Omental fat pad (tissue), 4 donors: ENCODE measurements around the gene EVPL. TPM values are rescaled to one million over a fixed set of nuclear protein-coding genes. Genes with fewer than 3 reads are reported as not detected.
A peak's percentile ranks its signal among the peaks of the same experiment; 100 is the strongest.

Experiments used
- ATAC-seq: fragments of 150-250 bp; one replicate; pipeline ENCODE4 v1.9.1; 2016; ENCODE audit warnings: mild to moderate bottlenecking, moderate library complexity; ENCODE audit not compliant: low FRiP score
- DNase-seq: peaks from one replicate; pipeline ENCODE4 v3.0.0-alpha.2; 2019; ENCODE audit warnings: low spot score
- CTCF ChIP-seq, 3 donors: fragments of 450-650 bp; IDR thresholded peaks; one replicate each; pipeline ENCODE4 v1.5.1; 2016 to 2017; ENCODE audit warnings: antibody characterized with exemption in 3 of 3, mild to moderate bottlenecking in 3 of 3, moderate library complexity in 2 of 3
- total RNA-seq, 4 donors: library from RNA; depleted of rRNA; stranded (reverse); fragments of >200 nt; gene quantifications; one replicate each; pipeline ENCODE4 v1.1.0, GENCODE V29; 2016

EVPL gene
- total RNA-seq, result 1 to 10 TPM in 3 of 4 donors, under 1 TPM in 1; 0.47 to 3.7 (median 1.4) TPM

GRCh38 chr17:76027159-76027839 lies at the start of gene EVPL:
Gene EVPL (minus strand): TSS chr17:76027306. CDS start chr17:76027198, 108 bp downstream.
- no peak for DNase-seq
- ATAC-seq, result peak; percentile 78
- no peak for TF ChIP-seq CTCF (IDR thresholded peaks at IDR 0.05)

- no peak for TF ChIP-seq CTCF (IDR thresholded peaks at IDR 0.05)
- ATAC-seq, result no peak
- no peak for DNase-seq
Measured at GRCh38 chr17:76076146-76076764, 49.1 kb upstream of the EVPL start.

- ATAC-seq (no peak), DNase-seq (no peak)
- no peak for TF ChIP-seq CTCF (IDR thresholded peaks at IDR 0.05)
Measured at GRCh38 chr17:76075364-76076145, 48.4 kb upstream of the EVPL start.

GRCh38 chr17:76074390-76075363 lies 47.6 kb upstream of the EVPL start, which contains the start of gene GALR2:
Gene GALR2 (plus strand): TSS chr17:76074781. CDS start chr17:76074884, 103 bp downstream.
- no peak for DNase-seq
- no peak for TF ChIP-seq CTCF (IDR thresholded peaks at IDR 0.05)
- ATAC-seq, result no peak

- TF ChIP-seq CTCF (IDR thresholded peaks at IDR 0.05), result no peak
- ATAC-seq (peak; percentile 96), DNase-seq (peak; percentile 60)
Measured at GRCh38 chr17:76072148-76072858, 45.2 kb upstream of the EVPL start, which contains the start of gene SRP68. Gene SRP68 (minus strand): TSS chr17:76072517. CDS start chr17:76072491, 26 bp downstream.
